PC-3 (cell line): ENCODE results near the gene DPM2.

Experiments
- CTCF ChIP-seq: fragments of 300-600 bp; sonication (generic); conservative IDR thresholded peaks from 2 replicates; pipeline ENCODE4 v1.5.1; 2017; ENCODE audit warnings: antibody characterized with exemption, low read depth, mild to moderate bottlenecking, low read length
- EZH2 ChIP-seq: fragments of 300-600 bp; sonication (generic); IDR thresholded peaks from one replicate; pipeline ENCODE4 v1.6.1; 2017; ENCODE audit warnings: antibody characterized with exemption, mild to moderate bottlenecking, low read length; ENCODE audit not compliant: unreplicated experiment
- EZH2phosphoT487 ChIP-seq: fragments of 300-600 bp; sonication (generic); IDR thresholded peaks from 2 replicates; pipeline ENCODE4 v1.6.1; 2018; ENCODE audit warnings: mild to moderate bottlenecking, antibody characterized with exemption, low read length, borderline replicate concordance

DNA sequence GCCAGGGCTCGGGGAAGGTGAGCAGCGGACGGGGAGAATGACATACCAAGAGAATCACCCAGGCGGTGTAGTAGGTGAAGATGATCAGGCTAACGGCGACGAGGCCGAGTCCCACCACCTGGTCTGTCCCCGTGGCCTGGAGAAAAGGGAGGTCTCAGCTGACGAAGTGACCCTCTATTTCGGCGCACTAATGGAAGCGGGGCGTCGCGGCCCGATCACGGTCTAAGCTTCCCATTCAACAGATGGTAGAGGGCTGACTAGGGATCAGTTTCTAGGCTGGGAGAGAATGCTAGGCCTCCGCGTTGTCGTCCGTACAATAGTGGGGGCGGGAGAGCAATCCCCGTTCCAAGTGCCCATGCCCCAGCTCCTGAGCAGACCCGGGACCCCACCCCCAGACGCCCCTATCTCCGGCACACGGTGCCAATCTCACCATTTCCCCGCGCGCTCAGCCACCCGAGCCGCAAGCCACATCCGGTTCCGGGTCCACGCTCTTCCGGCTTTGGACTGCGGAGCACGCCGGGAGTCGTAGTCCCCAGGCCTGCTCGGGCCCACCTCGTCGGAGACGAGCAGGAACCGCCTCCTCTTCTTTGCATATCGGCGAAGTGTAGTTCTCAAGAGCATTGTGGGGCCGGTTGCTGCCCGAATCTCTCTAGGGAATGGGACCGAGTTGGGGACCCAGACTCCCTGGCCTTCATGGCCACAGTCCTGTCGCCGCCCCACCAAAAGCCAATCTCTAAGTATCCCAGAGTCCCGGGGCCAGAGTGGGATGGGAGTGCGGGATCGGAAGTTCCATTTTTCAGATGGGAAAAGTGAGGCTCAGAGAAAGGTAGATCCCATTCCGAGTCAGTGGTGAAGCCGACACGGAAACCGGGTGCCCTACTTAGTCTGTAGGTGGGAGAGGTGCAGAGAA is at the start of gene DPM2:
- TF ChIP-seq CTCF (no peak), EZH2 (no peak), EZH2phosphoT487 (no peak)
